ENCODE results near the gene NAV3. TPM values are rescaled to one million over a fixed set of nuclear protein-coding genes. Genes with fewer than 3 reads are reported as not detected.

The NAV3 gene
- polyA plus RNA-seq, 1 donor from 2014 or later = 36.9 TPM

GRCh38 chr12:78146365-78146772 lies 315.7 kb downstream of the NAV3 start:
- Histone ChIP-seq H4K20me1 (ENCODE audit: insufficient read depth) (no peaks in the 10 kb centered on the region), H3K9ac (ENCODE audit: low read length) (no peak overlapping the region), H3K4me2 (ENCODE audit: low read length) (no peak overlapping the region), H3K27ac (ENCODE audit: low read length) (no peak overlapping the region), H3K4me3 (ENCODE audit: low read length) (no peak overlapping the region), H3K36me3 (ENCODE audit: insufficient read depth, low read length) (no peaks in the 10 kb centered on the region), H2AFZ (ENCODE audit: low read depth, low read length) (no peak overlapping the region), H3K9me3 (ENCODE audit: low read length) (no peaks in the 10 kb centered on the region), H3F3A (ENCODE audit: insufficient read depth, low read length, poor library complexity, severe bottlenecking) (no peaks in the 10 kb centered on the region), H3K79me2 (replicated peaks; ENCODE audit: insufficient read depth, low read length) (no peaks in the 10 kb centered on the region), H3K27me3 (ENCODE audit: insufficient read depth, low read depth, low read length) (no peaks in the 10 kb centered on the region), H3K9me2 (ENCODE audit: insufficient read depth, low read length) (no peaks in the 10 kb centered on the region)
- peak; percentile 64 for TF ChIP-seq SMC3 (conservative IDR thresholded peaks at IDR 0.05; ENCODE audit: poor library complexity)
- no peak for TF ChIP-seq POLR2AphosphoS5 (IDR thresholded peaks at IDR 0.05)
- TF ChIP-seq, protein P1, sequence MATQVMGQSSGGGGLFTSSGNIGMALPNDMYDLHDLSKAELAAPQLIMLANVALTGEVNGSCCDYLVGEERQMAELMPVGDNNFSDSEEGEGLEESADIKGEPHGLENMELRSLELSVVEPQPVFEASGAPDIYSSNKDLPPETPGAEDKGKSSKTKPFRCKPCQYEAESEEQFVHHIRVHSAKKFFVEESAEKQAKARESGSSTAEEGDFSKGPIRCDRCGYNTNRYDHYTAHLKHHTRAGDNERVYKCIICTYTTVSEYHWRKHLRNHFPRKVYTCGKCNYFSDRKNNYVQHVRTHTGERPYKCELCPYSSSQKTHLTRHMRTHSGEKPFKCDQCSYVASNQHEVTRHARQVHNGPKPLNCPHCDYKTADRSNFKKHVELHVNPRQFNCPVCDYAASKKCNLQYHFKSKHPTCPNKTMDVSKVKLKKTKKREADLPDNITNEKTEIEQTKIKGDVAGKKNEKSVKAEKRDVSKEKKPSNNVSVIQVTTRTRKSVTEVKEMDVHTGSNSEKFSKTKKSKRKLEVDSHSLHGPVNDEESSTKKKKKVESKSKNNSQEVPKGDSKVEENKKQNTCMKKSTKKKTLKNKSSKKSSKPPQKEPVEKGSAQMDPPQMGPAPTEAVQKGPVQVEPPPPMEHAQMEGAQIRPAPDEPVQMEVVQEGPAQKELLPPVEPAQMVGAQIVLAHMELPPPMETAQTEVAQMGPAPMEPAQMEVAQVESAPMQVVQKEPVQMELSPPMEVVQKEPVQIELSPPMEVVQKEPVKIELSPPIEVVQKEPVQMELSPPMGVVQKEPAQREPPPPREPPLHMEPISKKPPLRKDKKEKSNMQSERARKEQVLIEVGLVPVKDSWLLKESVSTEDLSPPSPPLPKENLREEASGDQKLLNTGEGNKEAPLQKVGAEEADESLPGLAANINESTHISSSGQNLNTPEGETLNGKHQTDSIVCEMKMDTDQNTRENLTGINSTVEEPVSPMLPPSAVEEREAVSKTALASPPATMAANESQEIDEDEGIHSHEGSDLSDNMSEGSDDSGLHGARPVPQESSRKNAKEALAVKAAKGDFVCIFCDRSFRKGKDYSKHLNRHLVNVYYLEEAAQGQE (IDR thresholded peaks at IDR 0.05; ENCODE audit: borderline replicate concordance) = no peak
- TF ChIP-seq TAF1 (IDR thresholded peaks at IDR 0.05; ENCODE audit: low read depth) = no peak
- no peak for TF ChIP-seq MXI1 (conservative IDR thresholded peaks at IDR 0.05; ENCODE audit: poor library complexity, severe bottlenecking)
- peak; percentile 77 for TF ChIP-seq CTCF (IDR thresholded peaks at IDR 0.05; ENCODE audit: poor library complexity, severe bottlenecking)
- no peak for TF ChIP-seq EZH2 (IDR thresholded peaks at IDR 0.05; ENCODE audit: borderline replicate concordance, insufficient read depth, low read length, poor library complexity, severe bottlenecking)
- no peak for TF ChIP-seq EP300 (conservative IDR thresholded peaks at IDR 0.05; ENCODE audit: poor library complexity, severe bottlenecking)
- TF ChIP-seq RAD21 (conservative IDR thresholded peaks at IDR 0.05) = peak; percentile 76

GRCh38 chr12:78149459-78149858 lies 318.8 kb downstream of the NAV3 start:
- H4K20me1 ChIP-seq (ENCODE audit: insufficient read depth) = no peaks in the 10 kb centered on the region
- H2AFZ ChIP-seq (ENCODE audit: low read depth, low read length) = no peak overlapping the region
- H3K27me3 ChIP-seq (ENCODE audit: insufficient read depth, low read depth, low read length) = no peaks in the 10 kb centered on the region
- peak overlapping the region; percentile 30 for H3K4me2 ChIP-seq (ENCODE audit: low read length)
- H3F3A ChIP-seq (ENCODE audit: insufficient read depth, low read length, poor library complexity, severe bottlenecking) = no peaks in the 10 kb centered on the region
- no peak overlapping the region for H3K9ac ChIP-seq (ENCODE audit: low read length)
- peak overlapping the region; percentile 31 for H3K27ac ChIP-seq (ENCODE audit: low read length)
- peak overlapping the region; percentile 22 for H3K4me3 ChIP-seq (ENCODE audit: low read length)
- TF ChIP-seq, protein P1 (IDR thresholded peaks at IDR 0.05; ENCODE audit: borderline replicate concordance) = no peak
- TF ChIP-seq EZH2 (IDR thresholded peaks at IDR 0.05; ENCODE audit: borderline replicate concordance, insufficient read depth, low read length, poor library complexity, severe bottlenecking) = no peak
- TF ChIP-seq MXI1 (conservative IDR thresholded peaks at IDR 0.05; ENCODE audit: poor library complexity, severe bottlenecking) = no peak
- TF ChIP-seq POLR2AphosphoS5 (IDR thresholded peaks at IDR 0.05) = no peak
- H3K9me3 ChIP-seq (ENCODE audit: low read length) = no peaks in the 10 kb centered on the region
- no peaks in the 10 kb centered on the region for H3K79me2 ChIP-seq (replicated peaks; ENCODE audit: insufficient read depth, low read length)
- no peaks in the 10 kb centered on the region for H3K36me3 ChIP-seq (ENCODE audit: insufficient read depth, low read length)
- no peaks in the 10 kb centered on the region for H3K9me2 ChIP-seq (ENCODE audit: insufficient read depth, low read length)

All from neural cell (in vitro differentiated cells).